GM12865 (cell line): Measurements from ENCODE around the gene RASA3.

Experiments used
- DNase-seq: peaks from one replicate; pipeline ENCODE4 v3.0.0; 2010; ENCODE audit warnings: low read depth
- H3K4me3 ChIP-seq: 2 replicates; pipeline ENCODE4 v1.5.1; 2011; ENCODE audit warnings: mild to moderate bottlenecking, low read depth, low read length, control low read depth
- CTCF ChIP-seq: IDR thresholded peaks from 2 replicates; pipeline ENCODE4 v1.5.1; 2011; ENCODE audit warnings: low read length, control low read depth, low read depth, inconsistent platforms; ENCODE audit not compliant: insufficient read depth; ENCODE audit errors: missing control alignments

Gene RASA3

GRCh38 chr13:113968463-113969310 is 163.7 kb downstream of the RASA3 start:
- no peak for TF ChIP-seq CTCF
- no peak overlapping the region for H3K4me3 ChIP-seq

GRCh38 chr13:113967729-113968462 is 164.5 kb downstream of the RASA3 start:
- no peak for DNase-seq
- no peak for TF ChIP-seq CTCF
- no peak overlapping the region for H3K4me3 ChIP-seq

More at GRCh38 chr13:113968463-113969310, 163.7 kb downstream of the RASA3 start:
- no peak for DNase-seq

- no peak for DNase-seq
- no peak overlapping the region for H3K4me3 ChIP-seq
- TF ChIP-seq CTCF = no peak
These were observed 165.2 kb downstream of the RASA3 start for GRCh38 chr13:113967206-113967720.

- no peak for DNase-seq
- no peak overlapping the region for H3K4me3 ChIP-seq
- TF ChIP-seq CTCF = no peak
These were observed 166.2 kb downstream of the RASA3 start for GRCh38 chr13:113965968-113966884.

- DNase-seq = no peak
- H3K4me3 ChIP-seq = no peak overlapping the region
- TF ChIP-seq CTCF = no peak
These were observed 167.0 kb downstream of the RASA3 start for GRCh38 chr13:113965383-113965874.
